ENCODE measurements around the gene SIPA1L3.

Gene SIPA1L3

GRCh38 chr19:37975071-37975470 lies 68.1 kb downstream of the SIPA1L3 start:
- DNase-seq (ENCODE audit: low read depth in 2 of 2): no peak

GRCh38 chr19:37975596-37976515 lies 68.8 kb downstream of the SIPA1L3 start:
- no peak for DNase-seq (ENCODE audit: low read depth in 2 of 2)

GRCh38 chr19:37977391-37977790 lies 70.4 kb downstream of the SIPA1L3 start:
- no peak for DNase-seq (ENCODE audit: low read depth in 2 of 2)

DNA sequence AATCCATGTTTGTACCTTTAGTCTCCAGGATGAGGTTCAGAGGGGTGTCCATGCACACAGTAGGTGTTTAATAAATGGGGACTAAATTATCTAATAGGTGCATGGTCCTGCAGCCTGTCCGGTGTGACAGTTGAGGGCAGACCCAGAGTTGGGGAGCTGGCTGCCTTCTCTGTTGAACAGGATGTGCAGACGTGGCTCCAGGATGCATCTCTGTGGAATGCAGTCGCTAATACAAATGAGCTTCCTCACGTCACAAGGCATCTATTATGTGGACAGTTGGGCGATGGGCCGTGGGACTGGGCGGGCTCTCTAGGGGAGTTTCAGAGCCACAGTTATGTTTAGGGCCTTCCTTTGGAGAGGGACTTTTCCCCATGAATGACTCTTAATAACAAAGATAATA lies 71.0 kb downstream of the SIPA1L3 start:
- DNase-seq (ENCODE audit: low read depth in 2 of 2): no peak

- no peak for DNase-seq (ENCODE audit: low read depth in 2 of 2)
Measured at GRCh38 chr19:37979547-37980082, 72.6 kb downstream of the SIPA1L3 start.

GRCh38 chr19:37980419-37981170 lies 73.6 kb downstream of the SIPA1L3 start:
- no peak for DNase-seq (ENCODE audit: low read depth in 2 of 2)

DNA sequence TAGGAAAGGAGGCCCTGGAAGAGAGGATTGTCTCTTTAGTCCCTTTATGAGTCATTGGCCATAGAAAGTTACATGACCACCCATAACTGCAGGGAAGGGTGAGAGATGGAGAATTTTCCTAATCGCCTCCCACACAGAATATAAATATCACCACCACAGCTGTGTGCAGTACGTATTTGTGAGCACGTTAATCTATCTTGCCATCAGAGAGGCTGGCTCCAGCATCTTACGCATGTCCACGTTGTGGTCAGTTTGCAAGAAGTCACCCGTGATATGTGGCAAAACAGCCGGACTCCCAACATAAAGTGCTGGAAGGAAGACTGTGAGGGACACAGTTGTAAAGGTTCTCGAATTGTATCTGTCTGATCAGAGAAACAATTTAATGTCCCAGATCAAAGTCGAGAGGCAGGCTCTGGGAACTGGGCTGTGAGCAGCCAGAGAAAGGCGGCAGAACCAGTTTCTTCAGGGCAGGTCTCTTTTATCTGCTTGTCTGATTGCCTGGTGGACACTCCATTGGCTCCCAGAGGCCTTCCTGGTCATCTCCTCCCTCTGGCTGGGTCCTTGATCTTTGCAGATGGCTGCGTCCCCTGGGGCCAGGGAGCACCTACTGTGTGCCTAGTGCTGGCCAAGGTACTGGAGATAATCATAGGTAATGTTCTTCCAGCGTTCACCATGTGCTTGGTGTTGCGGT lies 74.9 kb downstream of the SIPA1L3 start:
- no peak for DNase-seq (ENCODE audit: low read depth in 2 of 2)

GRCh38 chr19:37982655-37983054 lies 75.6 kb downstream of the SIPA1L3 start:
- no peak for DNase-seq (ENCODE audit: low read depth in 2 of 2)

DNA sequence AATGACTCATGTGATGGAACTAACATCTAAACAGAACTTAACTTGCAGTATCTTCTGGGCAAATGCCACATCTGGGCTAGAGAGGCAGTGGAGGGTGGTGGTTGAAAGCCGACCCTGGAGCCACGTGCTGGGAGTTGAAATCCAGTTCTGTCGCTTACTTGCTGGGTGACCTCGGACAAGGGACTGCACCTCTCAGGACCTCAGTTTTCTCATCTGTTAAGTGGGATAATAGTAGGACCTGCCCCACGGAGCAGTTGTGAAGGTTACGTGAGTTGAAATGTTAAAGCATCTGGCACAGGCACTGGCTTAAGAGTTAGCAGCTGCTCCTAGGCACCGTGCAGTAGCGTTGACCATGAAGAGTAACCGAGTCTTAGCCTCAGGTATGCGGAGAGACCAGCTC lies 76.1 kb downstream of the SIPA1L3 start:
- DNase-seq (ENCODE audit: low read depth in 2 of 2): no peak

GRCh38 chr19:37983916-37984315 lies 76.9 kb downstream of the SIPA1L3 start:
- no peak for DNase-seq (ENCODE audit: low read depth in 2 of 2)

- no peak for DNase-seq (ENCODE audit: low read depth in 2 of 2)
Measured at GRCh38 chr19:37986048-37986750, 79.2 kb downstream of the SIPA1L3 start.

- DNase-seq (ENCODE audit: low read depth in 2 of 2): no peak
Measured at GRCh38 chr19:37987356-37988332, 80.6 kb downstream of the SIPA1L3 start.

DNA sequence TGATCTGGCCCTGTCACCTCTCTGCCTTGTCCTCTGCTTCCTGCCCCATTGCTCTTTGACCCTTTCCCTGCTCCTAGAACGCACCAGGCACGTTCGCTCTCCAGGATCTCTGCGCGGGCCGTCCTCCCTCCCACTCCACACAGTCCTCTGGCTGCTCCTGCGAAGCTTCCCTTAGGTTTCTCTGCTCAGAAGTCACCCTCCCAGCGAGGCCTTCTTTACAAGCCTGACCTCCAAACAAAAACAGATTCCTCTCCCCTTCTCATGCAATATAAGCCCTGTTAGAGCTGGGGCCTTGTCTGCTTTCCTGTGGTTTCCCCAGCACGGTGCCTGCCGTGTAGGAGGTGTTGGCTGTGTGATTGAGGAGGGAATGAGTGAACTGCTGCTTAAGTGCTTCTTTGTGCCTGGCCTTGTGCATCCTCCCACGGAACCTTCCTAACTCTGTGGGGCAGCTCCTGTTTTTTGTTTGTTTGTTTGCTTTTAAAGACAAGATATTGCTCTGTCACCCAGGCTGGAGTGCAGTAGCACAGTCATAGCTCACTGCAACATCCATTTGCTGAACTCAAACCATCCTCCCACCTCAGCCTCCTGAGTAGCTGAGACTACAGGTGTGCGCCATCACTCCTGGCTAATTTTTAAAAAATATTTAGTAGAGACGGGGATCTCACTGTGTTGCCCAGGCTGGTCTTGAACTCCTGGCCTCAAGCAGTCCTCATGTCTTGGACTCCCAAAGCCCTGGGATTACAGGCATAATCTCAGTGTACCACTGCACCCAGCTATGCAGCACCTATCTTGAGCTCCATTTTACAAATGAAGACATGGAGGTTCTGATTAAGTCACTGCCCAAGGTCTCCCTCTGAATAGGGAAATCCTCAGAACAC lies 82.0 kb downstream of the SIPA1L3 start:
- no peak for DNase-seq (ENCODE audit: low read depth in 2 of 2)

DNA sequence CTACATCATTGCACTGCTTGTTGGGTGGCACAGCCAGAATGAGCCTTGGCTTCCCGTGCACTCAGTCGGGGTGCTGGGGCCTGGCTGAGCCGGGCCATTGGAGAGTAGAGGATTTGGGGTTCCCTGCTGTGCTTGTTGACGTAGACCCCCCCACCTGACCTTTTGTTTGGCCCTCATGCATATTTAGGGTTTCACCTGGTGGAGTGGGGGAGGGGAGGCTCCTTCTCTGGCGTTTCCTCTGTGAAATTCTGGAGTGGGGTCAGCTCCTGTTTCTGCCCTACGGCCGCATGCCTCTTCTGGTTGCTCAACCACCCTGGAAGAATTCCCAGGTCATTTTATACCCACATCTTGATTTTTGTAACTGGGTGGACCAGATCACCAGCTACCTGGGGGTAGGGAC lies 82.8 kb downstream of the SIPA1L3 start:
- DNase-seq (ENCODE audit: low read depth in 2 of 2): no peak

DNA sequence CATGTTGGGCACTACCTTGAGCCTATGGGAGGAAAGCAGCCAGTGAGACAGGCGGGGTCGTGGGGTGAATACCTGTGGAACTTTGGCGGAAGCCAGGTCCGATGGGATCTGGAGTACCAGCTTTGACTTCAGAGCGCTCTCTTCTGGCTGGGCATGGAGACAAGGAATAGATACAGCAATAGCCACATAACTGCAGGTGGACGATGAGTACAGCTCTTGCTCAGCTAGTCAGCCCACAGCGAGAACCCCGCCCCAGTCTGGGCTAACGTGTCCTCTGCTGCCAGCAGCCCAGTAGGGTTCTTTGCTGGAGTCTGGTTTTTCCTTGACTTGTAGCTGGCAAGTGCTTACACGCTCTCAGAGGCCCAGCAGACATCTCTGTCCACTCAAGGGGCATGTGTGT lies 83.4 kb downstream of the SIPA1L3 start:
- DNase-seq (ENCODE audit: low read depth in 2 of 2): no peak

DNA sequence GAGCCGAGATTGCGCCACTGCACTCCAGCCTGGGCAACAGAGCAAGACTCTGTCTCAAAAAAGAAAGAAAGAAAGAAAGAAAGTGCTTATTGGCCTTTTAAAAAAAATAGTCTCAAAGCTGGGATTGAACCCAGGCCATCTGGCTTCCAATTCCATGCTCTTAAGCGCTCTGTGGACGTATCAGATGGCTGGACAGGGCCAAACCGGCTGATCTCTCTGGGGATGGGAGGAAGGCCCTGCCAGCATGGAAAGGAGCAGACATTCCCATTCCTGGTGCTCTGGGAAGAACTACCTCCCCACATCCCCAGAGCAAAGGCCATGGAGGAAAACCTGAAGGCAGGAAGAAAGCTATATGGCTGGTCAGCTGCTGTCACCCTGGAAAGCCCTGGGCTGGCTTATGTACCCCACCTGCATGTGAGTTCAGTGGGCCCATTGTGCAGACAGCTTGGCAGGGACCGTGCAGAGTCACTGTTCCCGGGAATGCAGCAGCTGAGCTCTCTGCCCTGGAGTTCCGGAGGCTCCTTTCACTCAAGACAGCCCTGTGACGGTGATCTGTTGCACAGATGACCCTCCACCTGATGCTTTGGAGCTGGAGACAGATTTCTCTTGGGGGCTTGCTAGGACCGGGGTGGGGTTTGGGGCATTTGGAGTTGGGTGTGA lies 84.3 kb downstream of the SIPA1L3 start:
- no peak for DNase-seq (ENCODE audit: low read depth in 2 of 2)

GRCh38 chr19:37991841-37992248 lies 84.8 kb downstream of the SIPA1L3 start:
- no peak for DNase-seq (ENCODE audit: low read depth in 2 of 2)

GRCh38 chr19:37992761-37993160 lies 85.8 kb downstream of the SIPA1L3 start:
- DNase-seq (ENCODE audit: low read depth in 2 of 2): no peak

DNA sequence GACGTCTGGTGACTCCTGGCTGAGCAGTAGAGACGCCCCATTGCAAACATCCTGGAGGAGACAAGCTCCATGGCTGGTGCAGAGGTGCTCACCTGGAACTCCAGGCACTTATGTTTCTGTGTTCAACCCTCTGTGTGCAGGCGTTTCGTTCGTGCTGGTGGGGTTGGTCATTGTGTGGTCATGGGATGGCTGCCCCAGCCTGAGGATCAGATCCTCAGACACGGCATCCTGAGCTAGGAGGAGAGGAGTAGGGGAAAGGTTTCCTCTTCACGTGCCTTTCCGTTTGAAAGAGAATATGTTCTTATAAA lies 87.8 kb downstream of the SIPA1L3 start:
- DNase-seq (ENCODE audit: low read depth in 2 of 2): no peak

Data from stimulated activated CD8-positive, alpha-beta memory T cell treated with anti-CD3 and anti-CD28 coated beads, Interleukin-15, amount 100 ng/mL, for 4 hours (primary cell).